Measurements from ENCODE around the gene DIPK1A. TPM values are rescaled to one million over a fixed set of nuclear protein-coding genes. Genes with fewer than 3 reads are reported as not detected.
"Not testable (repeated sequence)": the region's sequence is repeated elsewhere in the genome, so short reads cannot be mapped to it uniquely, and the experiment has no call there.

DIPK1A gene
- total RNA-seq, 2 experiments from 2014 or later: 13.1 to 14.4 TPM

- ATAC-seq (peak; percentile 92), DNase-seq (peak; percentile 72)
- Mint-ChIP-seq H3K27me3 (ENCODE audit: low read depth) (no peaks in the 10 kb centered on the region), H3K4me1 (ENCODE audit: low read depth) (peaks cover 64% of the 10 kb centered on the region), H3K27ac (peak overlapping the region; percentile 96), H3K4me3 (peak overlapping the region; percentile 40), H3K36me3 (ENCODE audit: low read depth) (peaks cover 4% of the 10 kb centered on the region), H3K9me3 (ENCODE audit: insufficient read depth) (no peaks in the 10 kb centered on the region)
- POLR2A ChIA-PET: interaction anchor here (0.6 to 4.2 kb wide), 8 partner anchors 9 to 148 kb away, joined by 3 to 55 read pairs (median 4); partner anchors contain the start of genes DIPK1A and MTF2
- CTCF ChIA-PET: interaction anchor here (0.6 to 14.0 kb wide), 12 partner anchors 9 to 150 kb away, joined by 3 to 219 read pairs (median 4); partner anchors contain the start of genes DIPK1A and RPL5
Measured at GRCh38 chr1:92980732-92981647, 19.7 kb upstream of the DIPK1A start.

- CTCF ChIA-PET: interaction anchor here (0.6 to 21.8 kb wide), 6 partner anchors 9 to 116 kb away, joined by 3 to 623 read pairs (median 8); partner anchors contain the start of gene DIPK1A
- POLR2A ChIA-PET: interaction anchor here (1.1 to 5.1 kb wide), 2 partner anchors 14 to 15 kb away, joined by 3 to 49 read pairs; partner anchors contain the start of gene DIPK1A
- ATAC-seq: peak; percentile 29
Measured at GRCh38 chr1:92975551-92976232, 14.4 kb upstream of the DIPK1A start.

GRCh38 chr1:92974112-92974511, 12.8 kb upstream of the DIPK1A start:
- H3K36me3 Mint-ChIP-seq (ENCODE audit: low read depth); H3K4me3 Mint-ChIP-seq; H3K27ac Mint-ChIP-seq; H3K27me3 Mint-ChIP-seq (ENCODE audit: low read depth); H3K9me3 Mint-ChIP-seq (ENCODE audit: insufficient read depth); ATAC-seq: not testable (repeated sequence)
- CTCF ChIA-PET: interaction anchor here (1.0 to 21.8 kb wide), 5 partner anchors 8 to 116 kb away, joined by 3 to 623 read pairs (median 3); partner anchors contain the start of gene DIPK1A
- POLR2A ChIA-PET: interaction anchor here (5.1 kb wide), 1 partner anchor 13 kb away, joined by 49 read pairs; the partner anchor contains the start of gene DIPK1A
- H3K4me1 Mint-ChIP-seq (ENCODE audit: low read depth): peaks cover 72% of the 10 kb centered on the region
- peak; percentile 12 for DNase-seq

More at GRCh38 chr1:92975551-92976232, 14.4 kb upstream of the DIPK1A start:
- no peaks in the 10 kb centered on the region for H3K9me3 Mint-ChIP-seq (ENCODE audit: insufficient read depth)
- peak overlapping the region; percentile 69 for H3K27ac Mint-ChIP-seq
- H3K27me3 Mint-ChIP-seq (ENCODE audit: low read depth): no peaks in the 10 kb centered on the region
- DNase-seq: peak; percentile 41
- peaks cover 74% of the 10 kb centered on the region for H3K4me1 Mint-ChIP-seq (ENCODE audit: low read depth)
- no peaks in the 10 kb centered on the region for H3K36me3 Mint-ChIP-seq (ENCODE audit: low read depth)
- H3K4me3 Mint-ChIP-seq: no peak overlapping the region

GRCh38 chr1:92973203-92973897, 12.1 kb upstream of the DIPK1A start:
- ATAC-seq (peak; percentile 29), DNase-seq (peak; percentile 21)
- H3K27ac Mint-ChIP-seq: peak overlapping the region; percentile 53
- no peaks in the 10 kb centered on the region for H3K36me3 Mint-ChIP-seq (ENCODE audit: low read depth)
- no peaks in the 10 kb centered on the region for H3K27me3 Mint-ChIP-seq (ENCODE audit: low read depth)
- peaks cover 72% of the 10 kb centered on the region for H3K4me1 Mint-ChIP-seq (ENCODE audit: low read depth)
- POLR2A ChIA-PET: interaction anchor here (5.1 kb wide), 1 partner anchor 12 kb away, joined by 49 read pairs; the partner anchor contains the start of gene DIPK1A
- H3K9me3 Mint-ChIP-seq (ENCODE audit: insufficient read depth): no peaks in the 10 kb centered on the region
- CTCF ChIA-PET: interaction anchor here (1.0 to 21.8 kb wide), 4 partner anchors 8 to 115 kb away, joined by 3 to 623 read pairs (median 111); partner anchors contain the start of gene DIPK1A
- no peak overlapping the region for H3K4me3 Mint-ChIP-seq

GRCh38 chr1:92972409-92973129, 11.3 kb upstream of the DIPK1A start:
- DNase-seq (peak; percentile 19), ATAC-seq (no peak)
- peak overlapping the region; percentile 7 for H3K27ac Mint-ChIP-seq
- peaks cover 73% of the 10 kb centered on the region for H3K4me1 Mint-ChIP-seq (ENCODE audit: low read depth)
- CTCF ChIA-PET: interaction anchor here (1.0 to 21.8 kb wide), 4 partner anchors 7 to 21 kb away, joined by 4 to 623 read pairs (median 112); partner anchors contain the start of gene DIPK1A
- no peaks in the 10 kb centered on the region for H3K9me3 Mint-ChIP-seq (ENCODE audit: insufficient read depth)
- no peaks in the 10 kb centered on the region for H3K27me3 Mint-ChIP-seq (ENCODE audit: low read depth)
- POLR2A ChIA-PET: interaction anchor here (5.1 kb wide), 1 partner anchor 11 kb away, joined by 49 read pairs; the partner anchor contains the start of gene DIPK1A
- H3K4me3 Mint-ChIP-seq: no peak overlapping the region
- no peaks in the 10 kb centered on the region for H3K36me3 Mint-ChIP-seq (ENCODE audit: low read depth)

- not testable (repeated sequence) for H3K4me3 Mint-ChIP-seq; H3K36me3 Mint-ChIP-seq (ENCODE audit: low read depth); H3K27ac Mint-ChIP-seq; H3K27me3 Mint-ChIP-seq (ENCODE audit: low read depth); H3K9me3 Mint-ChIP-seq (ENCODE audit: insufficient read depth); ATAC-seq; DNase-seq
- H3K4me1 Mint-ChIP-seq (ENCODE audit: low read depth): peaks cover 67% of the 10 kb centered on the region
- POLR2A ChIA-PET: interaction anchor here (5.1 kb wide), 1 partner anchor 10 kb away, joined by 49 read pairs; the partner anchor contains the start of gene DIPK1A
- CTCF ChIA-PET: interaction anchor here (1.0 to 21.8 kb wide), 5 partner anchors 7 to 113 kb away, joined by 4 to 623 read pairs (median 68); partner anchors contain the start of gene DIPK1A
Measured at GRCh38 chr1:92971932-92972331, 10.7 kb upstream of the DIPK1A start.

- H3K27me3 Mint-ChIP-seq (ENCODE audit: low read depth): no peaks in the 10 kb centered on the region
Measured at GRCh38 chr1:92970990-92971689, 9.9 kb upstream of the DIPK1A start.

GRCh38 chr1:92969517-92969916, 8.3 kb upstream of the DIPK1A start:
- Mint-ChIP-seq H3K9me3 (ENCODE audit: insufficient read depth) (no peaks in the 10 kb centered on the region), H3K4me1 (ENCODE audit: low read depth) (peaks cover 46% of the 10 kb centered on the region), H3K36me3 (ENCODE audit: low read depth) (no peaks in the 10 kb centered on the region), H3K27ac (no peak overlapping the region), H3K4me3 (no peak overlapping the region), H3K27me3 (ENCODE audit: low read depth) (no peaks in the 10 kb centered on the region)
- POLR2A ChIA-PET: interaction anchor here (1.6 to 1.9 kb wide), 3 partner anchors 8 to 24 kb away, joined by 6 to 14 read pairs (median 9); partner anchors contain the start of gene DIPK1A
- CTCF ChIA-PET: interaction anchor here (0.9 to 21.8 kb wide), 19 partner anchors 4 to 138 kb away, joined by 3 to 623 read pairs (median 11); partner anchors contain the start of genes DIPK1A and RPL5
- DNase-seq: no peak
- no peak for ATAC-seq

More at GRCh38 chr1:92970990-92971689, 9.9 kb upstream of the DIPK1A start:
- Mint-ChIP-seq H3K4me3 (no peak overlapping the region), H3K36me3 (ENCODE audit: low read depth) (no peaks in the 10 kb centered on the region), H3K4me1 (ENCODE audit: low read depth) (peaks cover 61% of the 10 kb centered on the region), H3K27ac (no peak overlapping the region), H3K9me3 (ENCODE audit: insufficient read depth) (no peaks in the 10 kb centered on the region)
- ChIA-PET POLR2A (interaction anchor here (0.5 to 1.6 kb wide), 3 partner anchors 9 to 13 kb away, joined by 4 to 9 read pairs (median 5); partner anchors contain the start of gene DIPK1A), CTCF (interaction anchor here (1.6 to 21.8 kb wide), 6 partner anchors 5 to 112 kb away, joined by 6 to 623 read pairs (median 144); partner anchors contain the start of gene DIPK1A)
- ATAC-seq (no peak), DNase-seq (peak; percentile 18)

- no peaks in the 10 kb centered on the region for H3K9me3 Mint-ChIP-seq (ENCODE audit: insufficient read depth)
- no peaks in the 10 kb centered on the region for H3K27me3 Mint-ChIP-seq (ENCODE audit: low read depth)
- no peak overlapping the region for H3K27ac Mint-ChIP-seq
- ChIA-PET POLR2A (interaction anchor here (1.7 to 1.9 kb wide), 2 partner anchors 22 to 25 kb away, joined by 6 to 14 read pairs; no protein-coding TSS in a partner anchor), CTCF (interaction anchor here (0.6 to 21.8 kb wide), 38 partner anchors 8 to 137 kb away, joined by 3 to 623 read pairs (median 6); partner anchors contain the start of genes MTF2 and RPL5)
- peaks cover 39% of the 10 kb centered on the region for H3K4me1 Mint-ChIP-seq (ENCODE audit: low read depth)
- peak; percentile 59 for DNase-seq
- H3K36me3 Mint-ChIP-seq (ENCODE audit: low read depth): no peaks in the 10 kb centered on the region
- peak; percentile 60 for ATAC-seq
- no peak overlapping the region for H3K4me3 Mint-ChIP-seq
Measured at GRCh38 chr1:92968138-92969032, 7.1 kb upstream of the DIPK1A start.

Data from activated CD8-positive, alpha-beta T cell treated with anti-CD3 and anti-CD28 coated beads, Interleukin-2, amount 10 ng/mL, durations not matched to agents 7 days and 5 days (primary cell).